GM10266 (cell line): ENCODE data around the gene ZFP92.
A peak's percentile ranks its signal among the peaks of the same experiment; 100 is the strongest.

Source experiments
- DNase-seq: peaks from one replicate; pipeline ENCODE4 v3.0.0; 2012; ENCODE audit errors: extremely low spot score
- TF ChIP-seq, protein P1 (sequence below): IDR thresholded peaks from 2 replicates; pipeline ENCODE4 v1.5.1; 2012; ENCODE audit warnings: mild to moderate bottlenecking, low read depth; ENCODE audit not compliant: control insufficient read depth, insufficient read depth; ENCODE audit errors: missing control alignments

The ZFP92 gene

GRCh38 chrX:153411255-153411987 is at the start of gene ZFP92:
ZFP92 (plus strand) TSS chrX:153411472; CDS start chrX:153418323, 6,851 bp downstream.
- DNase-seq, result peak; percentile 65
- TF ChIP-seq, protein P1, sequence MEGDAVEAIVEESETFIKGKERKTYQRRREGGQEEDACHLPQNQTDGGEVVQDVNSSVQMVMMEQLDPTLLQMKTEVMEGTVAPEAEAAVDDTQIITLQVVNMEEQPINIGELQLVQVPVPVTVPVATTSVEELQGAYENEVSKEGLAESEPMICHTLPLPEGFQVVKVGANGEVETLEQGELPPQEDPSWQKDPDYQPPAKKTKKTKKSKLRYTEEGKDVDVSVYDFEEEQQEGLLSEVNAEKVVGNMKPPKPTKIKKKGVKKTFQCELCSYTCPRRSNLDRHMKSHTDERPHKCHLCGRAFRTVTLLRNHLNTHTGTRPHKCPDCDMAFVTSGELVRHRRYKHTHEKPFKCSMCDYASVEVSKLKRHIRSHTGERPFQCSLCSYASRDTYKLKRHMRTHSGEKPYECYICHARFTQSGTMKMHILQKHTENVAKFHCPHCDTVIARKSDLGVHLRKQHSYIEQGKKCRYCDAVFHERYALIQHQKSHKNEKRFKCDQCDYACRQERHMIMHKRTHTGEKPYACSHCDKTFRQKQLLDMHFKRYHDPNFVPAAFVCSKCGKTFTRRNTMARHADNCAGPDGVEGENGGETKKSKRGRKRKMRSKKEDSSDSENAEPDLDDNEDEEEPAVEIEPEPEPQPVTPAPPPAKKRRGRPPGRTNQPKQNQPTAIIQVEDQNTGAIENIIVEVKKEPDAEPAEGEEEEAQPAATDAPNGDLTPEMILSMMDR, result no peak

- no peak for DNase-seq
- TF ChIP-seq, protein P1, result no peak
Observed at GRCh38 chrX:153361781-153362397, 49.4 kb upstream of the ZFP92 start.

- DNase-seq, result no peak
- TF ChIP-seq, protein P1, result no peak
Observed at GRCh38 chrX:153365670-153366069, 45.6 kb upstream of the ZFP92 start.

GRCh38 chrX:153366119-153366518 is 45.2 kb upstream of the ZFP92 start:
- no peak for DNase-seq
- TF ChIP-seq, protein P1, result no peak

DNA sequence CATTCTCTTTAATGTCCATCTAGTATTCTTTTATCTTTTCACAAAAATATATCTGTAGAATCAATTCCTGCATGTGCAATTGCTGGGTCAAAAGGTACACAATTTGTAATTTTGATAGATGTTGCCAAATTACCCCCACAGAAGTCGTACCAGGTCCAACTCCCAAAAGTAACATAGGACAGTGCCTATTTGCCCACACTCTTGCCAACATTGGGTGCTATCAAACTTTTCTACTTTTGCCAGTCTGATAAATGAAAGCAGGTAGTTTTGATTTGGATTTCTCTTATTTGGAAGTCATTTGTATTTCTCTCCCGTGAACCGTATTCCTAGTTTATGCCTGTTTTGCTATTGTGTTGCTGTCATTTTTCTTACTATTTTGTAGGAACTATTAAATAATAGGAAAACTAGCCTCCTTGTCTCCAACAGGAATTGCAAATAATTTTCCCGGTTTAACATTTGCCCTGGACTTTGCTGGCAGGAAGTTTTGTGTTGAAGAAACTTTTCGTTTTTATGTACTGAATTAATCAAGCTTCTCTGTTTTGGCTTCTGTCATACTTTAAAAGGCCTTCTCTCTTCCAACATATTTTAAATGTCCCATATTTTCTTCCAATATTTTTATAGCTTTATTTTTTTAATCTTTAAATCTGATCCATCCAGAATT is 44.3 kb upstream of the ZFP92 start:
- DNase-seq, result no peak
- TF ChIP-seq, protein P1, result no peak

- TF ChIP-seq, protein P1, result no peak
- no peak for DNase-seq
Observed at GRCh38 chrX:153370293-153371055, 40.8 kb upstream of the ZFP92 start.
